ENCODE results near the gene NCOA7. TPM values are rescaled to one million over a fixed set of nuclear protein-coding genes. Genes with fewer than 3 reads are reported as not detected.

NCOA7 gene
- total RNA-seq, 4 donors from 2014 or later: 6.8 to 14.9 (median 13.3) TPM

DNA sequence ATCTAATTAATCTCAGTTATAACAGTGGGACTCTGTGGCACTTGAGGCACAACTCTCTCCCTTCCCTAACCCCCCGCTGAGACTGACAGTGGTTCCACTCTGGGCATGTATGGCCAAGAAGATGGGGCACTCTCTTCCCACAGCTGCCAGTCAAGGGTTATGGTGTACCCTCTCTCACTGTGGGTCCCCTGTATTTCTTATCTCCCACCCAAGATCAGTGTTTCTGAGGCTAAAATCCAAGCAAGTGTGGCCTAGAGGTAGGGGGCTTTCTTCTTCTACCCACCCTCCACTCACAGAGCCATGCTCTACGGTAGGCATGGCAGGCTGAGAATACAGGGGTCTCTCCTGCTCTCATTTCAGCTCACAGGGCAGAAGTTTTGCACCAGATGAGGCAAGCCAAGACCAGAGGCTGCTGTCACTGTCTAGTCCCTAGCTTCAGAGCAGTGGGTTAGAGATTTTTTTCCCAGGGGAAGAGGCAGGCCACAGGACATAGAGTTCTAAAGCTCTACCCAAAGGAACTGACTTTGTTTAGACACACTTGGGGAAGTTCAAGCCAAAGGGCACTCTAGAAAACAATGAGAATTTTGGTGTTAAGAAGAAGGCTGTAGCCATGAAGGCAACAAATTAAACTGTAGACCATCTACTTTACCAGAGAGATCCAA is 134.1 kb downstream of the NCOA7 start:
- TF ChIP-seq, protein P1, sequence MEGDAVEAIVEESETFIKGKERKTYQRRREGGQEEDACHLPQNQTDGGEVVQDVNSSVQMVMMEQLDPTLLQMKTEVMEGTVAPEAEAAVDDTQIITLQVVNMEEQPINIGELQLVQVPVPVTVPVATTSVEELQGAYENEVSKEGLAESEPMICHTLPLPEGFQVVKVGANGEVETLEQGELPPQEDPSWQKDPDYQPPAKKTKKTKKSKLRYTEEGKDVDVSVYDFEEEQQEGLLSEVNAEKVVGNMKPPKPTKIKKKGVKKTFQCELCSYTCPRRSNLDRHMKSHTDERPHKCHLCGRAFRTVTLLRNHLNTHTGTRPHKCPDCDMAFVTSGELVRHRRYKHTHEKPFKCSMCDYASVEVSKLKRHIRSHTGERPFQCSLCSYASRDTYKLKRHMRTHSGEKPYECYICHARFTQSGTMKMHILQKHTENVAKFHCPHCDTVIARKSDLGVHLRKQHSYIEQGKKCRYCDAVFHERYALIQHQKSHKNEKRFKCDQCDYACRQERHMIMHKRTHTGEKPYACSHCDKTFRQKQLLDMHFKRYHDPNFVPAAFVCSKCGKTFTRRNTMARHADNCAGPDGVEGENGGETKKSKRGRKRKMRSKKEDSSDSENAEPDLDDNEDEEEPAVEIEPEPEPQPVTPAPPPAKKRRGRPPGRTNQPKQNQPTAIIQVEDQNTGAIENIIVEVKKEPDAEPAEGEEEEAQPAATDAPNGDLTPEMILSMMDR (IDR thresholded peaks at IDR 0.05): no peak
- TF ChIP-seq POLR2A (IDR thresholded peaks at IDR 0.05): no peak
- WGBS, 2 donors: 92% methylated on average over 2 of the region's 2 CpGs
- H3K4me3 ChIP-seq (ENCODE audit: low read depth, poor library complexity, severe bottlenecking): no peak overlapping the region
- no peak for DNase-seq (ENCODE audit: low spot score in 2 of 2)
- intact Hi-C loops (cut with DNase I; ENCODE audit: low total_unique reads): no loop called here

DNA sequence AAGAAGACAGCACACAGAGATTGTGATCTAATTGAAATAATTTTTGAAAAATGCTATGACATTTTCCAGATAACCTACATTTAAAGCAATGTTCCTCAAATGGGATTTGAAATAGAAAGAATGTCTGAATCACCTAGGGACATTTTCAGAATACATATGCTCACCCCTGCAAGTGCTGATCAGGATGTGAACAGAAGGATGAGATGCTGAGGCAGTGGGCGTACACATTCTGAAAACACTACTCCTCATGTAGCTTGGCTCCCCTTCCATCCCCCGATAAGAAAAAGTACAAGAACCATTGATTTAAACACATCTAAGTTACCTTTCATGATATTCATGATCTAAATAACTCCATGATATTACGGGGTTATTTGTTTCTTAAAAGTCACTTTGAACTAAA is 136.0 kb downstream of the NCOA7 start:
- WGBS, 2 donors: 94 to 95% methylated on average over 3 of the region's 3 CpGs
- intact Hi-C loops (cut with DNase I; ENCODE audit: low total_unique reads): no loop called here
- no peak for DNase-seq (ENCODE audit: low spot score in 2 of 2)
- H3K4me3 ChIP-seq (ENCODE audit: low read depth, poor library complexity, severe bottlenecking): no peak overlapping the region
- TF ChIP-seq, protein P1 (IDR thresholded peaks at IDR 0.05): no peak
- no peak for TF ChIP-seq POLR2A (IDR thresholded peaks at IDR 0.05)

DNA sequence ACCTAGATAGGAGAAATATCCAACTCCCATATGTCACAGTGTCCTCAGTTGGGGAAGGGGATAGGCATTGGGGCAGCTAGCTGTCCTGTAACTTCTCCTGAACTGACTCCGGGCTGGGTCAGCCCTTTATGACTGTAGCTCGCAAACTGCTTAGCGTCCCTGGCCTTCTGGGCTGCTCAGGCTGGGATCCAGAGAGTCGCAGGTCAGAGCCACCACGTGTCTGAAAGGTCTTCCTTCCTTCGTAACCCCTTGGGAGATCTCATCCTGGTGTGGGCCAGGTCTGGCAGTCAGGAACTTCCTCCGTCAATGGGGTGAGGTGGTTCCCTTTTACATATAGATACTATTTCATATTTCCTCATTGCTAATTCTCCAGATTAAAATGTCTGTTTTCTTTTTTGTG is 137.0 kb downstream of the NCOA7 start:
- intact Hi-C loops (cut with DNase I; ENCODE audit: low total_unique reads): no loop called here
- no peak for DNase-seq (ENCODE audit: low spot score in 2 of 2)
- TF ChIP-seq, protein P1 (IDR thresholded peaks at IDR 0.05): no peak
- TF ChIP-seq POLR2A (IDR thresholded peaks at IDR 0.05): no peak
- no peak overlapping the region for H3K4me3 ChIP-seq (ENCODE audit: low read depth, poor library complexity, severe bottlenecking)
- 65 to 76% methylated on average over 7 of the region's 7 CpGs for WGBS, 2 donors

DNA sequence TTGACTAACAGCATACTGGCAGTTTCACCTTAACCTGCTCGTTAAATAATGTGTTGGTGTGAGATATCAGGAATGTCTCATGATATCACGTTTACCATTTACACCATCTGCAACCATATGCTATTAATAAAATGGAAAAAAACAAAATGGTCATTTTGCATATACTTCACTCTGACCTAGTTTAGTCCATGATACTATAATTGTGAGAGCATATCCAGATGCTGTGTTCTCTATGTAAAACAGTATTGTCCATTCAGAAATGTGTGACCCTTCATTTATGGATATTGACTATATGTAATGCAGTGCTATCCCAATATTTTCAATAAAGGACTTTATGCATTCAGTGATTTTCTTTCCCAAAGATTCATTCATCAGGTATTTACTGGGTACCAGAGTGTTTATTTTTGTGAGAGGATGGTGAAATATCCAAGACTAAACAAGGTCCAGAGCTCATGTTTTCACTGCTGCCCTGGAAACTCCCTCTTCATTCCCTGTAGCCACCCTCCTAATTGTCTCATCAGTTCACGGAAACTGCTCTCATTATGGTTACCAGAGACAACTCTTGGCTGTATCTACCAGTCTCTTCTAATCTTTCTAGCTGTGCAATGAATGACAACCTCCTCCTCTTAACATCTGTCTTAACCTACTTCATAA is 140.1 kb downstream of the NCOA7 start:
- H3K4me3 ChIP-seq (ENCODE audit: low read depth, poor library complexity, severe bottlenecking): no peak overlapping the region
- no peak for DNase-seq (ENCODE audit: low spot score in 2 of 2)
- TF ChIP-seq, protein P1 (IDR thresholded peaks at IDR 0.05): no peak
- no peak for TF ChIP-seq POLR2A (IDR thresholded peaks at IDR 0.05)
- 86 to 87% methylated on average over 3 of the region's 3 CpGs for WGBS, 2 donors
- intact Hi-C loops (cut with DNase I; ENCODE audit: low total_unique reads): no loop called here

DNA sequence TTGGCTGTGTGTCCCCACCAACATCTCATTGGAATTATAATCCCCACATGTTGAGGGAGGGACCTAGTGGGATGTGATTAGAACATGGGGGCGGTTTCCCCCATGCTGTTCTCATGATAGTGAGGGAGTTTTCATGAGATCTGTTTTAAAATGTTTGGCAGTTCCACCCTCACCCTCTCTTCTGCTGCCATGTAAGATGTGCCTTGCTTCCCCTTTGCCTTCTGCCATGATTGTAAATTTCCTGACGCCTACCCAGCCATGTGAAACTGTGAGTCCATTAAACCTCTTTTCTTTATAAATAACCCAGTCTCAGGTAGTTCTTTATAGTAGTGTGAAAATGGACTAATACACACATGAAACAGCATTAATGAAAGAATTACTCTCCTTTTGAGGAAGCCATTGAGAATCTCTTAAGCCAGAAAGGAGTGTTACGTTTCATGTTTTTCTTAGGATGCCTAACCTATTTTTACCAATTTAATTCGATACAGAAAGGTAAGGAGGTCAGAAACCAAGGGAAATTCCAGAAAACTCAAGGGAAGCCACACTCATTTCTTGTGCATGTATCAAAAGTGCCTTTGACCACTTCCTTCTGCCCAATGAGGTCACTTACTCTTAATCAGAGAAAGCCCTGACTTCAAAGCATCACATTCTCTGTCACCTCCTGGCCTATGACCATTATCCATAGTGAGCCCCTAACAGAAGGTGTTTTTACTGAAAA is 141.1 kb downstream of the NCOA7 start:
- no peak for DNase-seq (ENCODE audit: low spot score in 2 of 2)
- intact Hi-C loops (cut with DNase I; ENCODE audit: low total_unique reads): no loop called here
- WGBS, 2 donors: 88 to 92% methylated on average over 4 of the region's 4 CpGs
- H3K4me3 ChIP-seq (ENCODE audit: low read depth, poor library complexity, severe bottlenecking): no peak overlapping the region
- no peak for TF ChIP-seq POLR2A (IDR thresholded peaks at IDR 0.05)
- TF ChIP-seq, protein P1 (IDR thresholded peaks at IDR 0.05): no peak
